ENCODE data around the gene SRRM3.
"Not testable (repeated sequence)": the region's sequence is repeated elsewhere in the genome, so short reads cannot be mapped to it uniquely, and the experiment has no call there.

The SRRM3 gene

DNA sequence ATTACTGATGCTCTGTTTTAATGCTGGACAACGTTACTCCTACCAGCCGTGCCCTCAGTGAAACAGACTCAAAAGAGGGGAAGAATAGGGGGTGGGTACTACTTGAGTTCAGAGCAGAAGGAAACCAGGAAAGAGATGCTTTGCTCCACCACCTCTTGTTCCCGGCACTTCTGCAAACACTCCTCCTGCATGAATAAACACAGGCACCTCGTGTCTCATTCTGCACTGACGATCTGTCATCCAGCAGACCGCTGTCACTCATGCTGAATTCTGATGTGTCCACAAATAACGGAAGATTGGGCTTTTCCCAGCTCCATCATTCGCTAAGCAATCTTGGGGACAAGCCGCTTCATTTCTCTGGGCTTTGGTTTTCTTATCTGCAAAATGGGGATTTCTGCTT is 130.4 kb downstream of the SRRM3 start:
- TF ChIP-seq, protein P1, sequence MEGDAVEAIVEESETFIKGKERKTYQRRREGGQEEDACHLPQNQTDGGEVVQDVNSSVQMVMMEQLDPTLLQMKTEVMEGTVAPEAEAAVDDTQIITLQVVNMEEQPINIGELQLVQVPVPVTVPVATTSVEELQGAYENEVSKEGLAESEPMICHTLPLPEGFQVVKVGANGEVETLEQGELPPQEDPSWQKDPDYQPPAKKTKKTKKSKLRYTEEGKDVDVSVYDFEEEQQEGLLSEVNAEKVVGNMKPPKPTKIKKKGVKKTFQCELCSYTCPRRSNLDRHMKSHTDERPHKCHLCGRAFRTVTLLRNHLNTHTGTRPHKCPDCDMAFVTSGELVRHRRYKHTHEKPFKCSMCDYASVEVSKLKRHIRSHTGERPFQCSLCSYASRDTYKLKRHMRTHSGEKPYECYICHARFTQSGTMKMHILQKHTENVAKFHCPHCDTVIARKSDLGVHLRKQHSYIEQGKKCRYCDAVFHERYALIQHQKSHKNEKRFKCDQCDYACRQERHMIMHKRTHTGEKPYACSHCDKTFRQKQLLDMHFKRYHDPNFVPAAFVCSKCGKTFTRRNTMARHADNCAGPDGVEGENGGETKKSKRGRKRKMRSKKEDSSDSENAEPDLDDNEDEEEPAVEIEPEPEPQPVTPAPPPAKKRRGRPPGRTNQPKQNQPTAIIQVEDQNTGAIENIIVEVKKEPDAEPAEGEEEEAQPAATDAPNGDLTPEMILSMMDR (IDR thresholded peaks at IDR 0.05; ENCODE audit: low read depth, low read length, poor library complexity, severe bottlenecking) = no peak
- no peak for TF ChIP-seq EZH2phosphoT487 (IDR thresholded peaks at IDR 0.05; ENCODE audit: borderline replicate concordance, low read length)
- Histone ChIP-seq H3K9me2 (replicated peaks; ENCODE audit: control insufficient read depth, low read length) (no peaks in the 10 kb centered on the region), H3K4me1 (ENCODE audit: control insufficient read depth, low read length) (0 out of 2 replicates have a peak, but pooled peaks cover 3% of the 10 kb centered on the region), H3K27me3 (ENCODE audit: control insufficient read depth, low read length) (no peaks in the 10 kb centered on the region), H3K27ac (ENCODE audit: low read depth, low read length) (no peak overlapping the region), H4K20me1 (ENCODE audit: control insufficient read depth, insufficient read depth, low read depth, low read length) (peaks cover 42% of the 10 kb centered on the region), H3K9me3 (ENCODE audit: control insufficient read depth, insufficient read depth, low read length) (no peaks in the 10 kb centered on the region), H3K4me3 (ENCODE audit: low read length) (no peak overlapping the region), H3K4me2 (ENCODE audit: low read length) (no peak overlapping the region), H3K36me3 (ENCODE audit: control insufficient read depth, low read length) (peaks cover 86% of the 10 kb centered on the region), H3F3A (ENCODE audit: control insufficient read depth, insufficient read depth) (0 out of 2 replicates have a peak, but pooled peaks cover 6% of the 10 kb centered on the region), H3K79me2 (ENCODE audit: control insufficient read depth, low read length) (peaks cover 97% of the 10 kb centered on the region)

- Histone ChIP-seq H3K9me3 (ENCODE audit: control insufficient read depth, insufficient read depth, low read length) (no peaks in the 10 kb centered on the region), H3K79me2 (ENCODE audit: control insufficient read depth, low read length) (peaks cover 99% of the 10 kb centered on the region), H3K4me1 (ENCODE audit: control insufficient read depth, low read length) (0 out of 2 replicates have a peak, but pooled peaks cover 3% of the 10 kb centered on the region), H3F3A (ENCODE audit: control insufficient read depth, insufficient read depth) (0 out of 2 replicates have a peak, but pooled peaks cover 6% of the 10 kb centered on the region), H3K36me3 (ENCODE audit: control insufficient read depth, low read length) (peaks cover 88% of the 10 kb centered on the region), H3K4me2 (ENCODE audit: low read length) (no peak overlapping the region), H4K20me1 (ENCODE audit: control insufficient read depth, insufficient read depth, low read depth, low read length) (peaks cover 52% of the 10 kb centered on the region), H3K27ac (ENCODE audit: low read depth, low read length) (no peak overlapping the region), H3K9me2 (replicated peaks; ENCODE audit: control insufficient read depth, low read length) (no peaks in the 10 kb centered on the region), H3K4me3 (ENCODE audit: low read length) (no peak overlapping the region), H3K27me3 (ENCODE audit: control insufficient read depth, low read length) (no peaks in the 10 kb centered on the region)
- TF ChIP-seq, protein P1 (IDR thresholded peaks at IDR 0.05; ENCODE audit: low read depth, low read length, poor library complexity, severe bottlenecking) = no peak
- TF ChIP-seq EZH2phosphoT487 (IDR thresholded peaks at IDR 0.05; ENCODE audit: borderline replicate concordance, low read length) = no peak
These were observed 131.9 kb downstream of the SRRM3 start for GRCh38 chr7:76333511-76334101.

- Histone ChIP-seq H3K27me3 (ENCODE audit: control insufficient read depth, low read length) (no peaks in the 10 kb centered on the region), H3K4me3 (ENCODE audit: low read length) (no peak overlapping the region), H4K20me1 (ENCODE audit: control insufficient read depth, insufficient read depth, low read depth, low read length) (peaks cover 55% of the 10 kb centered on the region), H3K36me3 (ENCODE audit: control insufficient read depth, low read length) (peaks cover 85% of the 10 kb centered on the region), H3F3A (ENCODE audit: control insufficient read depth, insufficient read depth) (0 out of 2 replicates have a peak, but pooled peaks cover 6% of the 10 kb centered on the region), H3K79me2 (ENCODE audit: control insufficient read depth, low read length) (peaks cover 99% of the 10 kb centered on the region), H3K4me1 (ENCODE audit: control insufficient read depth, low read length) (0 out of 2 replicates have a peak, but pooled peaks cover 3% of the 10 kb centered on the region), H3K27ac (ENCODE audit: low read depth, low read length) (no peak overlapping the region), H3K9me3 (ENCODE audit: control insufficient read depth, insufficient read depth, low read length) (no peaks in the 10 kb centered on the region), H3K9me2 (replicated peaks; ENCODE audit: control insufficient read depth, low read length) (no peaks in the 10 kb centered on the region), H3K4me2 (ENCODE audit: low read length) (no peak overlapping the region)
- TF ChIP-seq, protein P1 (IDR thresholded peaks at IDR 0.05; ENCODE audit: low read depth, low read length, poor library complexity, severe bottlenecking) = no peak
- no peak for TF ChIP-seq EZH2phosphoT487 (IDR thresholded peaks at IDR 0.05; ENCODE audit: borderline replicate concordance, low read length)
These were observed 132.7 kb downstream of the SRRM3 start for GRCh38 chr7:76334320-76334967.

GRCh38 chr7:76335417-76335816 is 133.7 kb downstream of the SRRM3 start:
- not testable (repeated sequence) for H3K27me3 ChIP-seq (ENCODE audit: control insufficient read depth, low read length); H3K4me3 ChIP-seq (ENCODE audit: low read length); H3K27ac ChIP-seq (ENCODE audit: low read depth, low read length); H3F3A ChIP-seq (ENCODE audit: control insufficient read depth, insufficient read depth); H3K9me2 ChIP-seq (replicated peaks; ENCODE audit: control insufficient read depth, low read length); H3K4me1 ChIP-seq (ENCODE audit: control insufficient read depth, low read length); H3K4me2 ChIP-seq (ENCODE audit: low read length); H3K9me3 ChIP-seq (ENCODE audit: control insufficient read depth, insufficient read depth, low read length)
- H4K20me1 ChIP-seq (ENCODE audit: control insufficient read depth, insufficient read depth, low read depth, low read length) = peaks cover 60% of the 10 kb centered on the region
- H3K36me3 ChIP-seq (ENCODE audit: control insufficient read depth, low read length) = peaks cover 85% of the 10 kb centered on the region
- H3K79me2 ChIP-seq (ENCODE audit: control insufficient read depth, low read length) = peaks cover 99% of the 10 kb centered on the region
